A549 (cell line): ENCODE results near the gene CEP162. TPM values are rescaled to one million over a fixed set of nuclear protein-coding genes. Genes with fewer than 3 reads are reported as not detected.
"Not testable (repeated sequence)": the region's sequence is repeated elsewhere in the genome, so short reads cannot be mapped to it uniquely, and the experiment has no call there.

Experiments used
- ATAC-seq, 2 experiments: fragments of 200-7000 bp in 1 of 2; fragments of >200 bp in 1 of 2; cut with Nextera tagmentation in 1 of 2; cut with Tn5 transposase in 1 of 2; 3 replicates each; pipeline versions ENCODE4 v1.8.0 to v1.9.1; 2018 to 2020; ENCODE audit warnings: mild to moderate bottlenecking in 1 of 2, moderate library complexity in 1 of 2
- CTCF ChIA-PET: fragments of 300-600 bp; sonication (Branson Sonifier 250); formaldehyde crosslinking; extraction: SDS; loops from one replicate; lab custom pipeline; 2021; ENCODE audit warnings: antibody characterized with exemption, inconsistent platforms; lab: Yijun Ruan, JAX
- POLR2A ChIA-PET: fragments of 350-600 bp; formaldehyde crosslinking; extraction: SDS; loops from one replicate; lab custom pipeline; 2021; ENCODE audit warnings: antibody characterized with exemption, inconsistent platforms; lab: Yijun Ruan, JAX
- DNase-seq, 2 experiments: peaks; one replicate each; pipeline versions ENCODE4 v3.0.0 to v3.0.0-alpha.2; 2011 to 2016; ENCODE audit warnings: low read depth in 1 of 2, low spot score in 1 of 2
- FAIRE-seq: peaks from 2 replicates; lab custom pipeline; 2011; peaks lifted over from hg19 to GRCh38; lab: Jason Lieb, UNC
- H3K27ac ChIP-seq, 2 experiments: fragments of >200 bp; sonication (Bioruptor Twin); formaldehyde crosslinking; 3 replicates each; pipeline ENCODE4 v1.5.1; 2016 to 2017
- H3K4me1 ChIP-seq: fragments of >200 bp; sonication (Bioruptor Twin); formaldehyde crosslinking; 3 replicates; pipeline ENCODE4 v1.6.1; 2016
- H3K4me2 ChIP-seq: fragments of >200 bp; sonication (Bioruptor Twin); formaldehyde crosslinking; 3 replicates; pipeline ENCODE4 v1.6.1; 2016
- H3K4me3 ChIP-seq: fragments of >200 bp; sonication (Bioruptor Twin); formaldehyde crosslinking; 3 replicates; pipeline ENCODE4 v1.5.1; 2016
- H3K9me3 ChIP-seq: fragments of >200 bp; sonication (Bioruptor Twin); formaldehyde crosslinking; 3 replicates; pipeline ENCODE4 v1.6.1; 2016
- BHLHE40 ChIP-seq: IDR thresholded peaks from 2 replicates; pipeline ENCODE4 v1.6.1; 2012; ENCODE audit warnings: low read depth, low read length, inconsistent platforms
- CBX8 ChIP-seq: fragments of 200-600 bp; sonication (generic); IDR thresholded peaks from 2 replicates; pipeline ENCODE4 v1.6.1; 2016
- CHD4 ChIP-seq: fragments of 200-600 bp; sonication (generic); IDR thresholded peaks from 2 replicates; pipeline ENCODE4 v1.6.1; 2016; ENCODE audit warnings: antibody characterized with exemption, mild to moderate bottlenecking, borderline replicate concordance
- E2F6 ChIP-seq: IDR thresholded peaks from 2 replicates; pipeline ENCODE4 v1.6.1; 2012; ENCODE audit warnings: low read depth, borderline replicate concordance
- EHMT2 ChIP-seq: fragments of 200-600 bp; sonication (generic); IDR thresholded peaks from 2 replicates; pipeline ENCODE4 v1.6.1; 2016; ENCODE audit warnings: antibody characterized with exemption, low read depth, mild to moderate bottlenecking, moderate library complexity
- ESRRA ChIP-seq: fragments of 150-350 bp; IDR thresholded peaks from 2 replicates; pipeline ENCODE4 v1.6.1; 2014; ENCODE audit warnings: mild to moderate bottlenecking, low read length, borderline replicate concordance
- FOSL2 ChIP-seq, 2 experiments: fragments of 450-650 bp in 1 of 2; fragments of >200 bp in 1 of 2; sonication (Bioruptor Twin) in 1 of 2; formaldehyde crosslinking; IDR thresholded peaks; 2 replicates each; pipeline versions ENCODE4 v1.5.0 to v1.6.1; 2016 to 2020; ENCODE audit warnings: mild to moderate bottlenecking in 1 of 2, moderate library complexity in 1 of 2
- GATA3 ChIP-seq: IDR thresholded peaks from 2 replicates; pipeline ENCODE4 v1.6.1; 2012; ENCODE audit warnings: borderline replicate concordance
- HES2 ChIP-seq: fragments of >200 bp; sonication (Bioruptor Twin); formaldehyde crosslinking; IDR thresholded peaks from 2 replicates; pipeline ENCODE4 v1.6.1; 2016
- HOXB13 ChIP-seq: fragments of 250-450 bp; sonication (Bioruptor Pico); IDR thresholded peaks from 2 replicates; pipeline ENCODE4 v1.5.0; 2020; ENCODE audit warnings: low read depth, mild to moderate bottlenecking, moderate library complexity
- JUNB ChIP-seq: fragments of >200 bp; sonication (Bioruptor Twin); formaldehyde crosslinking; IDR thresholded peaks from 2 replicates; pipeline ENCODE4 v1.6.1; 2016
- KDM1A ChIP-seq: fragments of 200-600 bp; sonication (generic); IDR thresholded peaks from 2 replicates; pipeline ENCODE4 v1.6.1; 2016; ENCODE audit warnings: low read depth, mild to moderate bottlenecking
- MAFK ChIP-seq: fragments of 450-650 bp; IDR thresholded peaks from 2 replicates; pipeline ENCODE4 v1.6.1; 2014; ENCODE audit not compliant: partially characterized antibody
- NR3C1 ChIP-seq: fragments of >200 bp; sonication (Bioruptor Twin); formaldehyde crosslinking; IDR thresholded peaks from 3 replicates; pipeline ENCODE4 v1.6.1; 2017
- PHF8 ChIP-seq: fragments of 200-600 bp; sonication (generic); IDR thresholded peaks from 2 replicates; pipeline ENCODE4 v1.6.1; 2016; ENCODE audit warnings: low read depth, mild to moderate bottlenecking, antibody characterized with exemption, moderate library complexity, borderline replicate concordance
- POLR2A ChIP-seq: IDR thresholded peaks from 2 replicates; pipeline ENCODE4 v1.6.1; 2012; ENCODE audit warnings: mild to moderate bottlenecking, low read length
- POLR2AphosphoS2 ChIP-seq: conservative IDR thresholded peaks from 2 replicates; pipeline ENCODE4 v1.6.1; 2012; ENCODE audit warnings: low read length, improper control_type of control experiment, inconsistent platforms
- RAD21 ChIP-seq, 2 experiments: fragments of >200 bp in 1 of 2; sonication (Bioruptor Twin) in 1 of 2; formaldehyde crosslinking in 1 of 2; IDR thresholded peaks in 1 of 2; conservative IDR thresholded peaks in 1 of 2; 2 replicates in 1 of 2; 3 replicates in 1 of 2; pipeline ENCODE4 v1.6.1; 2012 to 2018; ENCODE audit warnings: inconsistent platforms in 1 of 2
- SREBF2 ChIP-seq: fragments of 450-650 bp; IDR thresholded peaks from 2 replicates; pipeline ENCODE4 v1.6.1; 2014; ENCODE audit warnings: mild to moderate bottlenecking, moderate library complexity
- WGBS: methylation state at CpG from one replicate; pipeline ENCODE4 v1.1.6; 2017; ENCODE audit errors: missing lambda C conversion rate; 5-methylcytosine and 5-hydroxymethylcytosine counted together
- polyA plus RNA-seq, 4 experiments: library from polyadenylated mRNA; depleted of rRNA in 3 of 4; stranded (reverse); fragments of >200 nt; fragmentation: RNase III in 1 of 4; extraction: RNeasy Plus Mini Kit Qiagen cat#74134 plus additional on column Dnase treatment in 1 of 4; gene quantifications; 2 replicates in 3 of 4; 3 replicates in 1 of 4; pipeline ENCODE4 v1.2.3, GENCODE V29; 2011 to 2017
- TF ChIP-seq, protein P1 (sequence below): IDR thresholded peaks from 2 replicates; pipeline ENCODE4 v1.6.1; 2012

Gene CEP162
- polyA plus RNA-seq, 2 of the 4 experiments (the other 2 are of a cell fraction): 2.1 to 2.3 TPM

DNA sequence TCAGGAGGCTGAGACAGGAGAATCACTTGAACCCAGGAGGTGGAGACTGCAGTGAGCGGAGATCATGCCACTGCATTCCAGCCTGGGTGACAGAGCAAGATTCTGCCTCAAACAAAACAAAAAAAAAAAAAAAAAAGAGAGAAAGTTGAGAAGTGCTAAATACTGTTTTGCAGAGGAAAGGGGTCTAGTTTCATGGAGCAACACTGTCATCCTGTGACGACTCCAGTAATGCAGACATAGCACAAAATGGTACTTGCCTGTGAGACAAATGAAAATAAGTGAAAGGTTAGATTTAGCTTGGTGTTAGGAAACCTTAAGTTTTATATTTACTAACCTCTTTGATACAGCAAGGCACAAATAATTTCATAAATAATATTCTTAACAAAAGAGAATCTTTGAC lies 29.7 kb downstream of the CEP162 start:
- no peak overlapping the region for H3K4me2 ChIP-seq
- ATAC-seq (no peak), DNase-seq (no peak), FAIRE-seq (no peak)
- peaks cover 10% of the 10 kb centered on the region for H3K4me1 ChIP-seq
- ChIA-PET POLR2A (no interaction called here), CTCF (interaction anchor here (0.6 kb wide), 1 partner anchor 24 kb away, joined by 3 read pairs; no protein-coding TSS in a partner anchor)
- 94% methylated on average over 2 of the region's 2 CpGs for WGBS
- no peak overlapping the region for H3K4me3 ChIP-seq
- no peak for TF ChIP-seq KDM1A
- no peak for TF ChIP-seq GATA3
- TF ChIP-seq HOXB13 (CRISPR knock-in tag): no peak
- TF ChIP-seq, protein P1, sequence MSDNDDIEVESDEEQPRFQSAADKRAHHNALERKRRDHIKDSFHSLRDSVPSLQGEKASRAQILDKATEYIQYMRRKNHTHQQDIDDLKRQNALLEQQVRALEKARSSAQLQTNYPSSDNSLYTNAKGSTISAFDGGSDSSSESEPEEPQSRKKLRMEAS: no peak
- TF ChIP-seq NR3C1: no peak
- no peak for TF ChIP-seq E2F6
- no peak for TF ChIP-seq MAFK
- no peak for TF ChIP-seq CBX8
- TF ChIP-seq CHD4: no peak
- no peak for TF ChIP-seq EHMT2
- TF ChIP-seq PHF8: no peak
- no peak for TF ChIP-seq BHLHE40
- no peak for TF ChIP-seq ESRRA
- TF ChIP-seq SREBF2: no peak
- no peak overlapping the region for H3K27ac ChIP-seq
- no peaks in the 10 kb centered on the region for H3K9me3 ChIP-seq

- WGBS: 18% methylated on average over 2 of the region's 2 CpGs
- ChIA-PET CTCF (interaction anchor here (0.7 kb wide), 1 partner anchor 18 kb away, joined by 3 read pairs; no protein-coding TSS in a partner anchor), POLR2A (no interaction called here)
- H3K27ac ChIP-seq: no peak overlapping the region
- FAIRE-seq (no peak), ATAC-seq (peak; percentile 65 to 68; a peak in 5 of 6 replicates)
- H3K9me3 ChIP-seq: no peaks in the 10 kb centered on the region
- peaks cover 14% of the 10 kb centered on the region for H3K4me1 ChIP-seq
- H3K4me2 ChIP-seq: peak overlapping the region; percentile 41
- no peak overlapping the region for H3K4me3 ChIP-seq
- TF ChIP-seq POLR2AphosphoS2 (no peak), RAD21 (conservative IDR thresholded peaks at IDR 0.05 in 1 of 2, IDR thresholded peaks at IDR 0.05 in 1 of 2) (no peak), JUNB (peak; percentile 80), POLR2A (no peak), FOSL2 (IDR thresholded peaks at IDR 0.05) (peak; percentile 67), FOSL2 (CRISPR knock-in tag; IDR thresholded peaks at IDR 0.05) (peak; percentile 71)
- TF ChIP-seq, all 56 proteins: peak for 2
- DNase-seq: peak; percentile 10 to 24
Measured at GRCh38 chr6:84193114-84193708, 34.2 kb downstream of the CEP162 start.

GRCh38 chr6:84191802-84192201 lies 35.6 kb downstream of the CEP162 start:
- no peak for ATAC-seq
- no peak overlapping the region for H3K4me3 ChIP-seq
- H3K27ac ChIP-seq: no peak overlapping the region
- H3K9me3 ChIP-seq: no peaks in the 10 kb centered on the region
- H3K4me1 ChIP-seq: peaks cover 14% of the 10 kb centered on the region
- WGBS: 82% methylated on average over 2 of the region's 2 CpGs
- DNase-seq: no peak
- POLR2A ChIA-PET: no interaction called here
- no peak overlapping the region for H3K4me2 ChIP-seq
- no peak for TF ChIP-seq HES2
- TF ChIP-seq, all 56 proteins: peak for 0
- CTCF ChIA-PET: no interaction called here
- no peak for FAIRE-seq

GRCh38 chr6:84189356-84189755 lies 38.1 kb downstream of the CEP162 start:
- DNase-seq, ATAC-seq, CTCF ChIA-PET, H3K4me3 ChIP-seq, H3K4me2 ChIP-seq, H3K9me3 ChIP-seq, H3K27ac ChIP-seq, POLR2A ChIA-PET, FAIRE-seq: not testable (repeated sequence)
- no CpG with 5 or more reads among the region's 25 CpGs for WGBS
- H3K4me1 ChIP-seq: peaks cover 14% of the 10 kb centered on the region
